GM18868 (cell line): ENCODE results near the gene ZNF367.

Experiments used
- ATAC-seq: cut with Tn5 transposase; IDR thresholded peaks from one replicate; pipeline ENCODE4 v1.9.1; 2021; ENCODE audit warnings: mild to moderate bottlenecking, moderate library complexity; ENCODE audit not compliant: unreplicated experiment

Gene ZNF367

DNA sequence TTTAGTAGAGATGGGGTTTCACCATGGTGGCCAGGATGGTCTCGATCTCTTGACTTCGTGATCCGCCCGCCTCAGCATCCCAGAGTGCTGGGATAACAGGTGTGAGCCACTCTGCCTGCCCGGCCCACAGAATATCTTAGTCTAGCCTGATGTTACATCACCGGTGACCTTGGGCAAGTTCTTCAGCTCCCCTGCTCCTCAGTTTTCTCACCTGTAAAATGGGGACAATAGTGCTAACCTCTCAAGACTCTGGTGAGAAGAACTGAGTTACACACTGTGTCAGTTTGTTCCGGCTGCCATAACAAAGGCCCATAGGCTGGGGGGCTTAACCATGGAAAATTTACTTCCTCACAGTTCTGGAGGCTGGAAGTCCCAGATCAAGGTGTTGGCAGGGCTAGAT, 19.3 kb upstream of the ZNF367 start:
- no peak for ATAC-seq

DNA sequence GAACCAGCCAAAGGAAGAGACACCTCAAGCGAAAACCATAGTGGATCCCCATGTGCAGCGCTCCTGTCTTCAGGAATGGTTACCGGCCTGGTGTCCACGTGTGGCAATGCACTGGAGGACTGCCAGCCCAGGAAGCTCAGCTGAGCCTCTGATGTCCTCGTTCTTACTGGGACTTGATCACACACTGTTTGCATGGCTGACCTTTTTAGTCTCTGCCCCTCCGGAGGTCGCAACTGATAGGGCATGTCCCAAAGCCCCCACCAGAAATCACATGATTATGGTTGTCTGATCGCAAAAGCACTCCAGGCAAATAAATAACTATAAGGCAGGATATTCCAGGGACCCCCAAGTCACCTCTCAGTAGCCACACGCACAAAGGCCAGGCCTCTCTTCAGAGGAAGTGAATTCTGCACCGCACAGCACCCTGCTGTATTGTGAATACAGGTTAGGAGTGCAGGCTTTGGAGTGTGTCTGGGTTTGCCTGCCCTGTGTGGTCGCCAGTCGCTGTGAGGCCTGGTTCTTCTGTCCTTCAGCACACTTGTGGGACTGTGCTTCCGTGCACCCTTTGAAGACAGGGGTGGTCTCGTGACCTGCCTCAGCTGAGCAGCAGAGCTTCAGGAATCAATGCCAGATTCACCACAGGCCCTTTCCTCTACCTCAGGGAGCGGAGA, 18.4 kb upstream of the ZNF367 start:
- ATAC-seq: no peak

DNA sequence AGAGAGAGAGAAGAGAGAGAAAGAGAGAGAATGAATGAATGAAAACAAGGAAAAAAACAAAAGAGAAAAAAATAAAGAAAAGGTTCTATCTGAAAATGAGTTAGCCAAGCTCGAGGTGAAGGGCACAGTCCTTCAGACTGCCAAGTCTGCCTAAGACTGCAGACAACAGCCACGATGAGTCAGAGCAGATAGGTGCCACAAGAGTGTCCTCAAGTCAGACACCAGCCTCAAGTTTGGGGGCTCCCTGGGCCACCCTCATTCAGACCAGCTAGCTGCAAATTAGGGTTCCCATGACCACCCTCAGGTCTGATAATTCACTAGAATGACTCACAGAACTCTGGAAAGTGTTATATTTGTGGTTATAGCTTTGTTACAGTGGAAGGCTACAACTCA, 17.9 kb upstream of the ZNF367 start:
- no peak for ATAC-seq

DNA sequence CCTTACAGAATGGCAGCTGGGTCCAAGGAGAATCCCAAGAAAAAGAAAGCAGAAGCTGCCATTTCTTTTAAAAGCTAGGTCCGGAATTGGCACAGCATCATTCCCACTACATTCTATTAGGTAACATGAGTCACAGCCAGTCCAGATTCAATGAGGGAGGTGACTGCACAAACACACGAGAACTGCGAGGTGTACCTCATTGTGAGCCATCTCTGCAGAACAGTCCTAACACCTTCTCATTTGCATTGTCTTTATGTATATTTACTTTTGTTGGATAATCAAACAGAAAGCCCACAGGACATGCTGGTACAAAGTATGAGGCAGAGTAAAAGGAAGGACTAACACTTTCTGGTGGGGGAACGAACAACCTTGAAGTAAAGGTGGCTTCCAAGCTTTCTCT, 17.2 kb upstream of the ZNF367 start:
- no peak for ATAC-seq

GRCh38 chr9:96430377-96430776, 12.2 kb upstream of the ZNF367 start:
- ATAC-seq: no peak

- ATAC-seq: no peak
Observed at GRCh38 chr9:96429732-96430131, 11.6 kb upstream of the ZNF367 start.

DNA sequence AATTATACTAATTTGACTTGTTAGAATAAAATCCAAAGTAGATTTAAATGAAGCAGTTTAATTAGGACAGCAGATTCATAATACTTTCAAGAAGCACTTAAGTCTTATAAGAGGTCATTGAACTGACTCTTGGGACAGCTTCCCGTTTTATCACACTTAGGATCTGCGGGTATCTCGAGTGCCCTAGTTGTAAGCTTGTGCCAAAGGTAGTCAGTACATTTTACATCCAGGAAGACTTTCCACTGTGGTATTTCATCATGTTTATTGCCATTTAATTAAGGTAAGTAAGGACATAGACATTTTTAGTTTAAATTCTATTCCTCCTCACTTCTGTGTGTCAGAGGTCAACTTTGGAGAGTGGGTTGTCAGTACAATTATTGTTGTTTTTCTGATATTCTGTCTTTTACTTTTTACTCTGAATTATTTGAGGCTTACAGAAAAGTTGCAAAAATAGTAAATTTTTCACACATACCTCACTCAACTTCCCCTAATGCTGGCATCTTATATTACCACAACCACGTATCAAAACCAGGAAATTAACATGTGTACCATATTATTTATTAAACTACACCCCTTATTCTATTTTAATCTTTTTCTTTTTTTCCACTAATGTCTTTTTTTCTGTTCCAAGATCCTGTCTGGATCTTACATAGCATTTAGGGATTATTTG, 7.5 kb upstream of the ZNF367 start:
- no peak for ATAC-seq

DNA sequence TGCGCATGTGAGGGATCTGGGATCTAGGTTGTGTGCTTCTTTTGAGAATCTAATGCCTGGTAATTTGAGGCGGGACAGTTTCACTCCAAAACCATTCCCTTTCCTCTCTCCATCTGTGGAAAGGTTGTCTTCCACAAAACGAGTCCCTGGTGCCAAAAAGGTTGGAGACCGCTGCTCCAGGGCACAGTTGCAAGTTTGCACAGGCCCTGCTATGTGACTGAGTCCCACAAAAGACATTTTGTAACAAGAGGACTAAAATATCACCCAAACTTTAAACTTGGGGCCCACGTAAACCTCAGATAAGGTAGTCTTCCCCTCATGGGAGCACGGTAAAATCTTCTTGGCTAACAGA, 5.8 kb upstream of the ZNF367 start:
- ATAC-seq: no peak

- no peak for ATAC-seq
Observed at GRCh38 chr9:96423322-96423984, 5.3 kb upstream of the ZNF367 start.

GRCh38 chr9:96420468-96421219, 2.5 kb upstream of the ZNF367 start:
- ATAC-seq: no peak

DNA sequence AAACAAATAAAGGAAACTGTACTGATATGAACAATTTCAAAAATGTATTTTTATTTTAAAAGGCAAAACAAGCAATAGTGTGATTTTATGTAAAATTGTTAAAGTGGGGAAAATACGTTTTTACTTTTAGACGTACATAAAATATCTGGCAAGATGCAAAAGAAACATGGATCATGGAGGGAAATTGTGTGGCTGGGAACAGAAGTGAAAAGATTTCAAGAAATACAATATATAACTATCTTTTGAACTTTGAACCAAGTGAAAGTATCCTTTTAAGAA, 1.5 kb upstream of the ZNF367 start:
- ATAC-seq: no peak

DNA sequence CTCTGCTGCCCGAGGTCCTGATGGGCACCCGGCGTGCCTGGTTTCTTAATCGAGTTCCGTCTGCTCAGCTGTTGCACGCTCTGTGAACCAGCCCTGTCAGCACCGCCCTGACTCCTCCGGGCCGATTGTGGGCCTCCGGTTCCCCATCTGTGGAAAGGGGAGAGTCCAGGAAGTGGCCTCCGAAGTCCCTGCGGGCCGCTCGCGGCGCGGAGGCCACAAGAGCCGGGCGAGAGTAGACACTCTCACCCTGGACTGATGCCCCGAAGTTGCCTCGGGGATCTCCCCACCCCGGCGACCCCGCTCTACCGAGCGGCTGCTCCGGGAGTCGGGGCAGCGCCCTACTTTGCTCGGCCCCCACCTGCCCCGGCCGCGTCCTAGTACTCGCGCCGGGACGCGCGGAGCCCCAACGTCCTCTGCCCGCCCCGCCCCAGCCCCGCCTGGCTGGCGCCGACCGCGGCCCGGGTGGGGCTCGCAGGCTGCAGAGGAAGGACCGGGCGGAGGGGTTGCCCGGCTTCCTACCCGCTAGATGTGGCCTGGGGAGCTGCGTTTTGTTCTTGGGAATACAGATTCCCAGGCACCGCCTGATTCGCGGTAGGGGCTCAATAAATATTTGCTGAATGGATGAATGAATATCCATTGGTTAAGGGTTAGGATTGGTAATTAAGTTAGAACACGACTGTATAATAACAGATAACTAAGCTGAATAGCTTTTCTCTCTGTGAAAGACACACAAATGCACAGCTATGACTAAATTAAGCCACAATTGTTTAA, 935 bp upstream of the ZNF367 start:
- ATAC-seq: peak; percentile 42

DNA sequence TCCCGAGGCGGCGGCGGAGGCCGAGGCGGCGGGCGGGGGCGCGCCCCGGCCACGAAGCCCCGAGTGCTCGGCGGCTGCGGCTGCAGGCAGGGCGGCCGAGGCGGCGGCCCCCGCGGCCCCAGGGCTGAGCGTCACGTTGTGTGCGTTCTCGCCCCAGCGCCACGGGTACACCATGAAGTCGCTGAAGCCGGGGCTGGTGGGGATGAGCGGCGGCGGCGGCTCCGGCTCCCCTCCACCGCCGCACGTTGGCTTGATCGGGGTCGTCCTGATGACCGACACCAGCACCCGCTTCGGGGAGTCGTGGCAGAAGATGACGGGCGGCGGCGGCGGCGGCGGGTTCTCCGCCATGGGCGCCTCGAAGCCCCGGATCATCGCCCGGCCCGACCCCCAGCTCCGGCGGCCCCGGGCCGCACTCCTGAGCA, 498 bp downstream of the ZNF367 start:
- ATAC-seq: no peak

- peak; percentile 17 for ATAC-seq
Observed at GRCh38 chr9:96417051-96417586, 1.1 kb downstream of the ZNF367 start.

DNA sequence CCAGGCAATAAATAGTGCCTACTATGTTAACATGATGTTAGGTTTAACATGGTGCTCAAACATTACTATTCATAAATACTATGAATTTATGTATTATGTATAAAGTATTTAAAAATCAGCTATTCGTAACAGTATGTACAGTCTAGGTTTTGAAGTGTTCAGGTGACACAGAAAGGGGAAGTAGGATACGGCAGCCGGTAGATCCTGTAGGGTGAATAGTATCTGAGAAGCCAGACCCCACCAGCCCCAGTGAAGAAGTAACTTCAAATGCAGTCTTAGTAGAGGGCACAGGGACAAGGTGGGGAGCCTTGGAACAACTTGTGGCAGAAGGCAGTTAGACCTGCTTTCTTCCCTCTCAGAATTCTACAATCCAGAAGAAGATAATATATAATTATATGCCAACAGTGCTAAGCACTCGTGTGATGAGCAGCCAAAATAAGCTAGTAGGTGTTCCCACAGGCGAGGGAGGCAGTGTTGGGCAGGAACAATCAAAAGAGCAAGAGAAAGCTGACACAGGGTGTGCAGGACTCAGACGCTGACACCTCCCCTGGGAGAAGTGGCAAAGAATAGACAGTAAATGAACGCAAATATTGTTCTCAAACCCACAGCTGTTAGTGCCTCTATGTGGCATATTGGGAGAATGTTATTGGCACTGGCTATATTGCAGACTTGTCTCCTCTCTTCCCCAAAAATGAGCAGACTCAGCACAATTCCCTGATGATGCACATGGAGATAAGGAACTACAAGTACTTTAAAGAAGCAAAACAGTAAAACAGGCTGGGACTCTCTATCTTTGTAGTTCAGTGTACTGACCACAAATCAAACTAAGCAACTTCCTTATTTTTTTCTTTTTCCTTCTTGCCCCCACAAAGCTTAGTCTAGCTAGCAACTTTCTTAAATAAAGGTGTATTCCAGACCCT, 4.6 kb downstream of the ZNF367 start:
- peak; percentile 35 for ATAC-seq

GRCh38 chr9:96412174-96412913, 5.8 kb downstream of the ZNF367 start:
- no peak for ATAC-seq

DNA sequence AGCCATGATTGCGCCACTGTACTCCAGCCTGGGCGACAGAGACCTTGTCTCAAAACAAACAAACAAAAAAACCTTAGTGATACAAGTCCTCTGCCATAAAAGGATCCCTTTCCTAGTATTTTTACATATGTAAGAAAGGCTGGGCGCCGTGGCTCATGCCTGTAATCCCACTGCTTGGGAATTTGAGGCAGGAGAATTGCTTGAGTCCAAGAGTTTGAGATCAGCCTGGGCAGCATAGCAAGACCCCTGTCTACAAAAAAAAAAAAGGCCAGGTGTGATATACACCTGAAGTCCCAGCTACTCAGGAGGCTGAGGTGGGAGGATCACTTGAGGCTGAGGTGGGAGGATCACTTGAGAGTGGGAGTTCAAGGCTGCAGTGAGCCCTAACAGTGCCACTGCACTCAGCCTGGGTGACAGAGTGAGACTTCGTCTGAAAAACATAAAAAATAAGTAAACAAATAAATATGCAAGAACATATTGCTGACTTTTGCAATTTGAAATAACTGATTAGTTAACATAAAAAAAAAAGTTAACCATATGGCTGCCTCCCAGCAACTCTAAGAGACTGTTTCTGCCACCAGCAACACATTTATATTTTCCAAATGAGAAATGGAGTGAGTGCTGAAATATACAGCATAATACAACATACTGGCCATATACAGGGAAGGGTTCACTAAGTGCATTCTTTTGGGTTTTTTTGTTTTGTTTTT, 6.9 kb downstream of the ZNF367 start:
- ATAC-seq: no peak
